Left ventricle myocardium inferior (tissue), 1 donor: ENCODE data around the gene YWHAB. TPM values are rescaled to one million over a fixed set of nuclear protein-coding genes. Genes with fewer than 3 reads are reported as not detected.
A peak's percentile ranks its signal among the peaks of the same experiment; 100 is the strongest.

Experiments used
- DNase-seq: peaks from one replicate; pipeline ENCODE4 v3.0.0-alpha.2; 2020
- H3K27ac ChIP-seq: fragments of 200-600 bp; replicated peaks from 2 replicates; pipeline ENCODE4 v1.8.0; 2021
- H3K27me3 ChIP-seq: fragments of 200-600 bp; 2 replicates; pipeline ENCODE4 v1.8.0; 2021; ENCODE audit warnings: low read depth
- H3K36me3 ChIP-seq: fragments of 200-600 bp; 2 replicates; pipeline ENCODE4 v1.8.0; 2021
- H3K4me1 ChIP-seq: fragments of 200-600 bp; 2 replicates; pipeline ENCODE4 v1.8.0; 2021
- H3K4me3 ChIP-seq: fragments of 200-600 bp; 2 replicates; pipeline ENCODE4 v1.8.0; 2021; ENCODE audit warnings: mild to moderate bottlenecking, moderate library complexity
- H3K9me3 ChIP-seq: fragments of 200-600 bp; replicated peaks from 2 replicates; pipeline ENCODE4 v1.8.0; 2021
- intact Hi-C: fragments of 100-400 bp; cut with micrococcal nuclease; formaldehyde crosslinking; loops from one replicate; pipeline ENCODE4 v1.11.0; 2022
- total RNA-seq: library from RNA; stranded (reverse); fragmentation: NEBNext Ultra II Directional; extraction: Animal tissue kit (Norgen Biotek cat#: 25700); gene quantifications from one replicate; pipeline ENCODE4 v1.2.1, GENCODE V29; 2021
- TF ChIP-seq, protein P1 (sequence below): fragments of 200-600 bp; IDR thresholded peaks from 2 replicates; pipeline ENCODE4 v1.8.0; 2021; ENCODE audit warnings: antibody characterized with exemption, mild to moderate bottlenecking, borderline replicate concordance
- donor health status: DM: no; HTN: yes; CAD: no; lungs with severe emphysema.

YWHAB gene
- total RNA-seq, 1 donor from 2014 or later = 106 TPM

DNA sequence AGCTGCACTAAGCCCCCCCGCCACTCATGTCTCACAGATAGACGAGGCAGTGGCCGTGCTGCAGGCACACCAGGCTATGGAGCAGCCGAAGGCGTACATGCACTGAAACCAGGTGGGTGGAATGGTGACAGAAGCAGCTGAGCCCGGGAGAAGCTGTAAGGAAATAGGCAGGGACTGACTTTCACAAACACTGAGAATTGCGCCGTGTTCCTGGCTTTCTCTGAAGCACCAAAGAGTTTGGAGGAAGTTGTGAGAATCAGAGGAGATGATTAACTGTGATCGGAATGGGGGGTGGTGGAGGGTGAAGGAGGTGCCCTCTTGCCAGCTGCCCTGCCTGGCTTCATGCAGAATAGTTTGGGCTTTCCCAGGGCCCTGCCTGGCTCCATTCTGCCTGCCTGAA, 53.1 kb downstream of the YWHAB start:
- TF ChIP-seq, protein P1, sequence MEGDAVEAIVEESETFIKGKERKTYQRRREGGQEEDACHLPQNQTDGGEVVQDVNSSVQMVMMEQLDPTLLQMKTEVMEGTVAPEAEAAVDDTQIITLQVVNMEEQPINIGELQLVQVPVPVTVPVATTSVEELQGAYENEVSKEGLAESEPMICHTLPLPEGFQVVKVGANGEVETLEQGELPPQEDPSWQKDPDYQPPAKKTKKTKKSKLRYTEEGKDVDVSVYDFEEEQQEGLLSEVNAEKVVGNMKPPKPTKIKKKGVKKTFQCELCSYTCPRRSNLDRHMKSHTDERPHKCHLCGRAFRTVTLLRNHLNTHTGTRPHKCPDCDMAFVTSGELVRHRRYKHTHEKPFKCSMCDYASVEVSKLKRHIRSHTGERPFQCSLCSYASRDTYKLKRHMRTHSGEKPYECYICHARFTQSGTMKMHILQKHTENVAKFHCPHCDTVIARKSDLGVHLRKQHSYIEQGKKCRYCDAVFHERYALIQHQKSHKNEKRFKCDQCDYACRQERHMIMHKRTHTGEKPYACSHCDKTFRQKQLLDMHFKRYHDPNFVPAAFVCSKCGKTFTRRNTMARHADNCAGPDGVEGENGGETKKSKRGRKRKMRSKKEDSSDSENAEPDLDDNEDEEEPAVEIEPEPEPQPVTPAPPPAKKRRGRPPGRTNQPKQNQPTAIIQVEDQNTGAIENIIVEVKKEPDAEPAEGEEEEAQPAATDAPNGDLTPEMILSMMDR = no peak
- intact Hi-C loops = no loop called here
- Histone ChIP-seq H3K27ac (peak overlapping the region; percentile 18), H3K9me3 (no peaks in the 10 kb centered on the region), H3K36me3 (peaks cover 29% of the 10 kb centered on the region), H3K27me3 (no peaks in the 10 kb centered on the region), H3K4me3 (no peak overlapping the region), H3K4me1 (no peaks in the 10 kb centered on the region)
- no peak for DNase-seq

DNA sequence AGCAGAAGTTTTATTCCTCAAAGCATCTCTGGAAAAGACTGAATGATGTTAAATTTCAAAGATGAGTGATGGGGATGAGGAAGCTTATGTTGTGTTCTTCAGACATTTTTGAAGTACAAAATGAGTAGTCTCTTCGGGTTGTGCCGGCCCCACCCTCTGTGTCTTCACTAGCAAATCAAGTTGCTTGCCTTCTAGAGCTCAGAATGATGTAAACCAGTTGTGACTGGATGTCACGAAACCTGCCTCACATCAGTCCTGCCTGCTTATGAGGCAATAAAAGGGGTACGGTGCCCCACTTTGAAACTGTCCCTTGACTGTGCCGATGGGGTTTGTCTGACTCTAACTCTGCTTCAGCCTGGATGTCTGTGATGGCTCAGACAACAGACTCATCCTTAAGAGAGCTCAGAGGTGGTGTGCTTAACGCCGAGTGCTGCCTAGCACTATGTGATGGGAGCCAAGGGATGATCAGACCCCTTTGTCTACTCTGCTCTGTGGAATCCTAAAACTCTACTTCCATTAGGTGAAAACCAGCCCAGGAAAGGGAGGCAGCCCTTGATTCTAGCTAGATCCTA, 55.7 kb downstream of the YWHAB start:
- Histone ChIP-seq H3K27ac (no peak overlapping the region), H3K36me3 (peaks cover 50% of the 10 kb centered on the region), H3K27me3 (no peaks in the 10 kb centered on the region), H3K4me3 (no peak overlapping the region), H3K4me1 (no peaks in the 10 kb centered on the region), H3K9me3 (no peaks in the 10 kb centered on the region)
- TF ChIP-seq, protein P1 = no peak
- DNase-seq = no peak
- intact Hi-C loops = no loop called here

DNA sequence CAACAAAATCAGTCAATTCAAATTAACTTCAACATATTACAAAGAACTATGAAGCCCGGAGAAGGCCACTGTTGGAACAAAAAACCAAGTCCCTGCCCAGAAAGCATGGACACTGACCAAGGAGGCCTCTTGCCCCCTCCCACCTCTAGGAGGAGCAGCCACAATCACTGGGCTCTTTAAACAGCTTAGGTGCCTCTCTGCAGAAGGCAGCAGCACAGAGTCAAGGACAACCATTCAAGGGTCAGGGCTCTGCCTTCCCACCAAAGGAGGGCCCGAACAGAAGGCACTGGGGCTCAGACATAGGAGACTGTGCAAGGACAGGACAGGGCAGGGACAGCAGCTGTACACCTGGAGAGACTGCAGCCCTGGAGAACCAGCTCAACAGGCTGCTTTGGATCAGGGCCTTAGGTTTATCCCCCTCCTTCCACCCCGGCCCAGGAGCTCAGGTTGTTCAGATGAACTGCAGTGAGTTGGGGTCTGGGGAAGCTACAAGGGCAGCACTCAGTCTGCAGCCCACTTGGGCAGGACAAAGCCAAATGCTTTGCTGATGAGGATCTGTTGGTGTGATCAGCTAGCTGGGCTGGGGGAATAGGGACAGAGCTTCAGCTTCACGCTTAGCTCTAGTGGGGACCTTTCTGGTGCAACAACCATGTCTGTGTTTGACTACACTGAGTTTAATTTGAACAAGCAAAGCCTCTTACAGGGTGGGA, 56.9 kb downstream of the YWHAB start:
- Histone ChIP-seq H3K27me3 (no peaks in the 10 kb centered on the region), H3K4me3 (peak overlapping the region; percentile 10), H3K4me1 (no peaks in the 10 kb centered on the region), H3K36me3 (peaks cover 62% of the 10 kb centered on the region), H3K9me3 (no peaks in the 10 kb centered on the region), H3K27ac (peak overlapping the region; percentile 35)
- intact Hi-C loops = no loop called here
- no peak for DNase-seq
- TF ChIP-seq, protein P1 = no peak

DNA sequence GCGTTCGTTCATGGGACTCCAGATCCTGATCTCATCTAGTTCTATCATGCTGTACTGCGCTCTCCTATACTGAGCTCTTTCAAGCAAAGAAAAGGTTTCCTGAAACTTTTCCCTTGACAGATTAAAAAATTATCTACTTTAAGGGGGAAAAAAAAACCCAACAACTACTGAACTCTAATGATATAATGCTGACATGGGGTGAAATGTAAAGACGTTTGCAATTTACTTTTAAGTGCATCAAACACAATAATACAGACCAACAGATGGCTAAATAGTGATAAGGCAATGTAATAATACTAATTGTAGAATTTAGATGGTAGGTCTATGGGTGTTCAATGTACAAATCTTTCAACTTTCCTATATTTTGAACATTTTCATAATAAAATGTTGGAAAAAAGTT, 58.3 kb downstream of the YWHAB start:
- no peaks in the 10 kb centered on the region for H3K4me1 ChIP-seq
- DNase-seq = no peak
- H3K27ac ChIP-seq = no peak overlapping the region
- TF ChIP-seq, protein P1 = no peak
- H3K4me3 ChIP-seq = no peak overlapping the region
- intact Hi-C loops = no loop called here
- peaks cover 74% of the 10 kb centered on the region for H3K36me3 ChIP-seq
- H3K9me3 ChIP-seq = no peaks in the 10 kb centered on the region
- H3K27me3 ChIP-seq = no peaks in the 10 kb centered on the region

DNA sequence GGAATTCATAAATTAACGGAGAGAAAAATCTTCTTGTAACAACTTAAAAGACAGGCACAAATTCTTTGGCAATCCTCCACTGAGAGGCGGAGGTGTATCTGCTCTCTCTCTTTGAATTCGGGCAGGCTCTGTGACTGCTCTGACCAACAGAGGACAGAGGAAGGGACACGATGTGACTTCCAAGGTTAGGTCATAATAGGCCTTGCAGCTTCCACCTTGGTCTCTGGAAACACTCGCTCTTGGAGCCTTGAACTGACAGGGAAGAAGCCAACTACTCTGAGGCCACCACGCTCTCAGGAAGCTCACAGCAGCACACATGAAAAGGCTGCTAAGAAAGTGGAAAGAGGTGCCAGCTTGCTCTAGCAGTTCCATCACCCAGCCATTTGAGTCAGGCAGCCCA, 59.8 kb downstream of the YWHAB start:
- Histone ChIP-seq H3K27me3 (no peaks in the 10 kb centered on the region), H3K27ac (peak overlapping the region; percentile 55), H3K4me3 (no peak overlapping the region), H3K9me3 (no peaks in the 10 kb centered on the region), H3K4me1 (no peaks in the 10 kb centered on the region), H3K36me3 (peaks cover 88% of the 10 kb centered on the region)
- intact Hi-C loops = no loop called here
- no peak for DNase-seq
- TF ChIP-seq, protein P1 = no peak
